Gastroesophageal sphincter (tissue), 3 donors: Measurements from ENCODE around the gene PRR35.

Experiments used
- CTCF ChIP-seq, 4 experiments: fragments of 200-600 bp in 2 of 4; fragments of 450-650 bp in 2 of 4; sonication (generic) in 1 of 4; IDR thresholded peaks; one replicate each; pipeline ENCODE4 v1.5.1; 2017 to 2019; ENCODE audit warnings: antibody characterized with exemption in 4 of 4, mild to moderate bottlenecking in 2 of 4, moderate library complexity in 2 of 4
- POLR2A ChIP-seq, 2 donors: fragments of 450-650 bp; IDR thresholded peaks; one replicate each; pipeline ENCODE4 v1.6.1; 2017; ENCODE audit warnings: antibody characterized with exemption in 2 of 2, mild to moderate bottlenecking in 2 of 2, moderate library complexity in 1 of 2
- POLR2AphosphoS5 ChIP-seq: sonication (generic); formaldehyde crosslinking; IDR thresholded peaks from one replicate; pipeline ENCODE4 v1.6.1; 2017; ENCODE audit warnings: antibody characterized with exemption

GRCh38 chr16:557463-558297 is 2.5 kb upstream of the PRR35 start:
- TF ChIP-seq CTCF (IDR thresholded peaks at IDR 0.05) (no peak), POLR2A (IDR thresholded peaks at IDR 0.05) (no peak), POLR2AphosphoS5 (no peak)
